Globus pallidus (tissue), 1 donor: ENCODE data around the gene AGAP1.
A peak's percentile ranks its signal among the peaks of the same experiment; 100 is the strongest.
"Not testable (repeated sequence)": the region's sequence is repeated elsewhere in the genome, so short reads cannot be mapped to it uniquely, and the experiment has no call there.

Source experiments
- DNase-seq: peaks from one replicate; pipeline ENCODE4 v3.0.0-alpha.2; 2015; ENCODE audit warnings: low spot score

Gene AGAP1

GRCh38 chr2:235923859-235924674, 430.2 kb downstream of the AGAP1 start:
- no peak for DNase-seq

- DNase-seq = no peak
Observed at GRCh38 chr2:235924675-235925063, 430.8 kb downstream of the AGAP1 start.

DNA sequence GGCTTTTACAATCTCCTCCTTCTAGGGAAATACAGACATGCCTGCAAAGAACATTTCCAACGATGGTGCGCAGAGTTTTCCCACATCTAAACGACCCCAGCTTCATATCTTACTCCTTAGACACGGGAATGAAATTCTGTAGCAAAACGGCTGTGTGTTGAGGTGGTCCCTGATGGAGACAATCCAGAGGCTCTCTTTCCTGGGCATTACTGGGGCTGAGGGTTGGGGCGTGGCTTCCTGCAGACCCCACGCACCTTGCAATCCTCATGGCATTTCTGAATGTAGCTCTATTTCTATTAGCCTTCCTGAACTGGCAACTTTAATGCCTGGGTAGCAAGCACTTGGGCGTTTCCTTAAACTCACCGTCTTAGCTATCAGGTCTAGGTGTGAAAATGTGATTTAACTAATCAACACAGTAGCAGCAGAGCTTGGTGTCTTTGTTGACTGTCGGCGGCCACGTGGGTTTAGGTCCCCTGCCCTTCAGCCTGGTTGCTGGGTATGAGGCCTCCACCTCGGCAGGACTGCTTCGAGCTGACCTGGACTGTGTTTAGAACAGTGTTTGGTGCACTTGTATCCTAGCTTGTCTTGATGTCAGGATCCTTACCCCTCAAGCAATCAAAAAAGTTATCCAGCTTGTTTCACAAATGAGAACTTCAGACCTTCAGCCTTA, 431.5 kb downstream of the AGAP1 start:
- no peak for DNase-seq

- no peak for DNase-seq
Observed at GRCh38 chr2:235926229-235926628, 432.4 kb downstream of the AGAP1 start.

DNA sequence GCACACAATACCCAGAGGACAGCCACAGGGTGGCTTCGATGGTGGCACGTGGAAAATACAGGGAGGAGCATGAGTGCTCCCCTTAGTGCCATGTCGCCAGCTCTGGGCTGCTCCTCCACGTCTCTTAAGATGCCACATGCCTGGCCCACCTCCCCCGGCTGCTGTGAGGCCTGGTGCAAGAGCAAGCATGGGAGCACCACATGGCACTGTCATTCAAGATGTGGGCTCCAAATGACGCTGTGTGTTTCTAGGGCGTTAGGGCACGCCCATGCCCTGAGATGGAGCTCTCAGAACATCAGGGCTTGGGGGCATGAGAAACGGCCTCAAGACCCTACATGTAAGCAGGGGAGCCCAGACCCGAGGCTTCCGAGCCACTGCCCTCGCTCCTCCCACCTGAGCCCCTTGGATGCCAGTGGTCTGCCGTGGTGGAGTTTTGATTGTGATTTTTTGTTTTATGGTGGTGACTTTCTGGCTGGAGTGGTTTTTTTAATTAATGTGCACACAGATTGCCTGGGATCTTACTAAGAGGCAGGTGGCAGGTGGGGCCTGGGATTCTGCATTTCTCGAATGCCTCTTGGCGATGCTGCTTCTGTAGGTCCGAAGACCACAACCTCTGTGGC, 435.0 kb downstream of the AGAP1 start:
- DNase-seq = no peak

DNA sequence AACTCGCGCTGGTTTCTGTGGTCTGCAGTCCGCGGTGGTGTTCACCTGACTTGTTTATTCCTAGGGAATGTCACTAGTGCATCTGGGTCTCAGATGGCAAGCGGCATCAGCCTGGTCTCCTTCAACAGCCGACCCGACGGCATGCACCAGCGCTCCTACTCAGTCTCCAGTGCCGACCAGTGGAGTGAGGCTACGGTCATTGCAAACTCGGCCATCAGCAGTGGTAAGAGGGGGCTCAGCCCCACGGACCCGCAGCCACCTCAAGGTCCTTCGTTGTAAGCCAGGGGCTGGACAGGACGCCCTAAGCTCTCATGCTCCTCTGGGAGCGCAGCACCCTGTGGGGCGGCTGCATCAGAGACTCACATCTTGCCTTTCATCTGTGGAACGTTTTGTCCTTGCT, 436.9 kb downstream of the AGAP1 start:
- DNase-seq = no peak

- DNase-seq = no peak
Observed at GRCh38 chr2:235931676-235932075, 437.8 kb downstream of the AGAP1 start.

DNA sequence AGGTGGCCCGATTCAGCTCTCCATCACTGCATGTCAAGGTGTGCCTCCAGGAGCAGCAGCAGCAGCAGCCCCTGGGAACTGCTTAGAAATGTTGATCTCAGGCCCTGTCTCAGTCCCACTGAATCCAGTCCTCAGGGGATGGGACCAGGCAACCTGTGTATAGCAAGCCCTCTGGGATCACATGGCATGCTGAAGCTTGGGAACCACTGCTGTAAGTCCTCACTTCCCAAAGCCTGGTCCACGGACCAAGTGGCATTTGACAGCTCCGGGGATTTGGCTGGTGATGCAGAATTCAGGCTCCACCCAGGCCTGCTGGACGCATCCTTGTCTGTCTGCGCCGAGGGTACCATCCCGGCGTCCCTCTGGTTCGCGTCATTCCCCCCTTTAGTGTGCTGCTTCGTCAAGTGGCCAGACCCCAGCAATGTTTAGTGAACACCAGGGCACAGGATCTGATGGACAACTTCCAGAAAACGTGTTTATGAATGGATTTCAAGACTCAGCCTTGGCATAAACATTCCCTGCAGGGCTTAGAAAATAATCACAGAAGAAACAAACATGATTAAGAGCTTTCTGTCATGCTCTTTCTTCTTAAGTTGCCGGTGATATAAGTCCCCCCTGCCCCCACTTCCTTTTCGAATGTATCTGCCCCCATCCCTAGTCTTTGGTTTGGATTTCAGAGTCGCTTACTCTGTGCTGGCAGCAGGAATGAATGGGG, 440.4 kb downstream of the AGAP1 start:
- DNase-seq = no peak

- DNase-seq = no peak
Observed at GRCh38 chr2:235934774-235935484, 441.1 kb downstream of the AGAP1 start.

- DNase-seq = no peak
Observed at GRCh38 chr2:235935773-235936172, 441.9 kb downstream of the AGAP1 start.

DNA sequence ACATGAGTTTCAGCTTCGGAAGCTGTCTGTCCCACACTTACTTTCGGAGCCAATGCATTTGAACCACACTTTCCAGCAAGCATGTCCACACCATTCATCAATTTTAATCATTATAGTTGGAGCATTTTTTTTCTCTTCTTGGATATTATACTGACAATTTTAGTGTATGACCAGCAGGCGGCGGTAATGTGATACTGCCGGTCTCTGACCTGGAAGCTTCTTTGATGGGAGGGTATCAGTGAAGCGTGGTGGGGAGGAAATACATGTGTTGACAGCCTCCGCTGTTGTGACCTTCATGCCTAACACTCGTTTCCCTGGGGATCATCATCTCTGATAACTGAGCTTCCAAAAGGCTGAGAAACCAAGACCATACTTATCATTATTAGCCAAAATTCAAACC, 442.6 kb downstream of the AGAP1 start:
- DNase-seq = no peak

DNA sequence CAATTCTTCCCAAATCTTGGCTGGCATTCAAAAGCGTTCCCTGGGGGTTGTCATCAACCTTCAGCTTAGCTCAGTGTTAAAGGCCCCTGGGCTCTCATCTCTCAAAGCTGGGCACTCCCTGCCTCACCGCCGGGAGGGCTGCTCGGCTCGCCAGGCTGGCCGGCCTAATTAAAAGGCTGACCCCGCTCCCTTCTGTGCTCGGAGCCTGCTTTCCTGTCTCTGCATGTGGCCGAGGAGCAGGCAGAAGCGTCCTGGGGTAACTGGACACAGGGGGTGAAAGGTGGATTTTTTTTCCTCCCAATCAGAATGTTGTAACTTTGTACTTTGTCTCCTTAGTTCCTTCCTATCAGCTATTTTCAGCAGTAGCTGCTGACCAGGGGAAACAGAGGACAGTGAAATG, 443.2 kb downstream of the AGAP1 start:
- no peak for DNase-seq

DNA sequence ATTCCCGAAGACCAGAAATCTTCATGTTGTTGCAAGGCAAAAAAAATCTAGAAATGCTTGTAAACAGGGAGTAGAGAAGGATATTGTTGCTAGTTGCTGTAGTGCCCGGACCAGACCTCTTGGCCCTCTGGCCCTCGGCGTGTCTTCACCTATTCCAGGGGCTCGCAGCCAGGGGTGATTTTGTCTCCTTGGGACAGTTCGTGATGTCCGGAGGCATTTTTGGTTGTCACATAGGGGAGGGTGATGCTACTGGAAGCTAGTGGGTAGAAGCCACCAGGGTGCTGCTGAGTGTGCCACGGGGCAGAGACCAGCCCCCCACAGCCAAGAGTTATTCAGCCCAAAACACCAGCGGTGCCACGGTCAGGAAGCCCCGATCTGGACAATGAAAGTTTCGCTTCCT, 443.7 kb downstream of the AGAP1 start:
- no peak for DNase-seq

- no peak for DNase-seq
Observed at GRCh38 chr2:235937936-235938335, 444.1 kb downstream of the AGAP1 start.

DNA sequence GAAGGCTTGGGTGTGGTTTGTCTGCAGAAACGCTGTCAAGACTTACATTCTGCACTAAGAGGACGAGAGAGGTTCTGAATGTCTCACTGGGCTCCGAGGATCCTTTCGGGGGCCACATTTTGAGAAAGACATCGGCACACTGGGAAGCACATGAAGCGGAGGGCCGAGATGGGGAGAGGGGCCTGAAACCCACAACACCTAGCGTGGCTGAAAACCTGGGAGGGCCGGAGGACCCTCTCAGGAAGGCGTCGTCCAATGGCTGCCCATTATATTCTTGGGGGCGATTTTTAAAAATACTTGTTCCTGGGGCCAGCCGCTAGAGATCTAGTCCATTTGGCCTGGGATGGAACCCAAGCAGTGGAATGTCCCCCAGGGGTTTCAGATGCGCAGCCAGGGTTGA, 444.8 kb downstream of the AGAP1 start:
- DNase-seq = no peak

GRCh38 chr2:235939471-235939870, 445.6 kb downstream of the AGAP1 start:
- no peak for DNase-seq

GRCh38 chr2:235940330-235940729, 446.5 kb downstream of the AGAP1 start:
- DNase-seq = peak; percentile 23

DNA sequence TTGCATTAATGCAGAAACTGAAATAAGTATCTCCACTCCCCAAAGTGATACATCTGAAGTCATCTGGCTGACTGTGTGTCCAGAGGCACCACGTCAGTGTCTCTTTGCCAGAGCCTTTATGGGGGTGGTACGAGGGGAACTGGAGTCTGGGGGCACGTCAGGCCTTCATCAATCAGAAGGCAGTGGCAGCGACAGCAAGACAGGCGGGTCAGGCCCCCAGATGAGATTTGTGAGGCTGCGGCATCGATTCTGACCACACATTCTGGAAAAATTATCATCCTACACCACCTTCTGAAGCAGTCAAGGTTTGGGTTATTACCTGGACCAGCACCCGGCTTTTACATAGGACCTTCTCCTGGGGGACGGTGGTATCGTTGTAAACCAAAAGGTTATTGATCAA, 450.7 kb downstream of the AGAP1 start:
- no peak for DNase-seq

- DNase-seq = no peak
Observed at GRCh38 chr2:235945608-235946140, 451.8 kb downstream of the AGAP1 start.

- DNase-seq = no peak
Observed at GRCh38 chr2:235946590-235946989, 452.7 kb downstream of the AGAP1 start.

DNA sequence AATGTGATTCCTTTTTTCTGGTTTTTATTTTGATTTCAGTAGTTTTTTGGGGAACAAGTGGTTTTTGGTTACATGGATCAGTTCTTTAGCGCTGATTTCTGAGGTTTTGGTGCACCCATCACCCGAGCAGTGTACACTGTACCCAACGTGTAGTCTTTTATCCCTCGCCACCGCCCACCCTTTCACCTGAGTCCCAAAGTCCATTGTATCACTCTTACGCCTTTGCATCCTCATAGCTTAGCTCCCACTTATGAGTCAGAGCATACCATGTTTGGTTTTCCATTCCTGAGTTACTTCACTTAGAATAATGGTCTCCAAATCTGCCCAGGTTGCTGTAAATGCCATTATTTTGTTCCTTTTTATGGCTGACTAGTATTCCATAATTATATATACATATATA, 453.2 kb downstream of the AGAP1 start:
- DNase-seq = not testable (repeated sequence)
